ENCODE measurements around the gene SORBS2. TPM values are rescaled to one million over a fixed set of nuclear protein-coding genes. Genes with fewer than 3 reads are reported as not detected.

The SORBS2 gene
- total and polyA plus RNA-seq, 2 of the 8 experiments (the other 6 are each of a cell fraction or from before 2014, with no cell fraction given) = 73.0 to 87.1 TPM

DNA sequence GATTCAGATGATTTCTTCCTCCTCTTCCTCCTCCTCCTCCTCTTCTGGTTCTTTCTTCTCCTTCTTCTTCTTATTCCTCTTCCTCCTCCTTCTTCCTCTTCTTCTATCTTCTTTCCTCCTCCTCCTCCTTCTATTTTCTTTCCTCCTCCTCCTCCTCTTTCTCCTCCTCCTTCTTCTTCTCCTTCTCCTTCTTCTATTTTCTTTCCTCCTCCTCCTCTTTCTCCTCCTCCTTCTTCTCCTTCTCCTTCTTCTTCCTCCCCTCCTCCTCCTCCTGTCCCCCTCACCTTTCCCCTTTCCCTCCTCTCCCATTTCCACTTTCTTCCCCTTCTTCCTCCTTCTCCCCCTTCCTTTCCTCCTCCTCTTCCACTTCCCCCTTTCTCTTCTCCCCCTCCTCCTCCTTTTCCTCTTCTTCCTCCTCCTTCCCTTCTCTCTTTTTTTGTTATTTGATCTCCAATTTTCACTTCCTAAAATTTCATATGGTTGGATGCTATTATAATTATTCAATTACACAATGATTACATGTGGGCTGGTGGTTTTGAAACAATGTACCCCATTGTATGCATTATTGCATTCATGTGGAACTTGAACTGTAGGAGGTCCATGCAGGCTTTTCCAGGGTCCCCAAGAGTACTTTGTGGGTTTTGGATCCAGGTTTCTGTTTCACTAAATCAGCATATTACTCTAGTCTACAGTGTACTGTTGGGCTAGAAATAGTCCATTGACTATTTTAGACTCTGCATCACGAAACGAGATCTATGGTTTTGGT, 68.1 kb downstream of the SORBS2 start:
- WGBS, 2 experiments (ENCODE audit: extremely low coverage in 1 of 2, insufficient coverage in 1 of 2, insufficient read length in 1 of 2, insufficient replicate concordance in 2 of 2, low coverage in 1 of 2, low lambda C conversion rate in 2 of 2, missing lambda C conversion rate in 1 of 2) = 73% methylated on average over 2 of the region's 2 CpGs; no CpG with 5 or more reads in 1 of the 2 experiments
- TF ChIP-seq BACH1 (IDR thresholded peaks at IDR 0.05; ENCODE audit: low read length) (no peak), EGR1 (IDR thresholded peaks at IDR 0.05; ENCODE audit: borderline replicate concordance, low read depth, low read length) (no peak), TCF12 (IDR thresholded peaks at IDR 0.05; ENCODE audit: low read depth, low read length) (no peak), TAF7 (optimal IDR thresholded peaks at IDR 0.05; ENCODE audit: borderline replicate concordance, low read depth, low read length) (no peak), SP1 (IDR thresholded peaks at IDR 0.05; ENCODE audit: low read depth, low read length) (no peak), CEBPB (IDR thresholded peaks at IDR 0.05; ENCODE audit: low read depth, low read length) (no peak), RAD21 (IDR thresholded peaks at IDR 0.05 in 1 of 2, conservative IDR thresholded peaks at IDR 0.05 in 1 of 2; ENCODE audit: low read depth in 2 of 2, low read length in 2 of 2) (no peak)
- TF ChIP-seq, protein P1, sequence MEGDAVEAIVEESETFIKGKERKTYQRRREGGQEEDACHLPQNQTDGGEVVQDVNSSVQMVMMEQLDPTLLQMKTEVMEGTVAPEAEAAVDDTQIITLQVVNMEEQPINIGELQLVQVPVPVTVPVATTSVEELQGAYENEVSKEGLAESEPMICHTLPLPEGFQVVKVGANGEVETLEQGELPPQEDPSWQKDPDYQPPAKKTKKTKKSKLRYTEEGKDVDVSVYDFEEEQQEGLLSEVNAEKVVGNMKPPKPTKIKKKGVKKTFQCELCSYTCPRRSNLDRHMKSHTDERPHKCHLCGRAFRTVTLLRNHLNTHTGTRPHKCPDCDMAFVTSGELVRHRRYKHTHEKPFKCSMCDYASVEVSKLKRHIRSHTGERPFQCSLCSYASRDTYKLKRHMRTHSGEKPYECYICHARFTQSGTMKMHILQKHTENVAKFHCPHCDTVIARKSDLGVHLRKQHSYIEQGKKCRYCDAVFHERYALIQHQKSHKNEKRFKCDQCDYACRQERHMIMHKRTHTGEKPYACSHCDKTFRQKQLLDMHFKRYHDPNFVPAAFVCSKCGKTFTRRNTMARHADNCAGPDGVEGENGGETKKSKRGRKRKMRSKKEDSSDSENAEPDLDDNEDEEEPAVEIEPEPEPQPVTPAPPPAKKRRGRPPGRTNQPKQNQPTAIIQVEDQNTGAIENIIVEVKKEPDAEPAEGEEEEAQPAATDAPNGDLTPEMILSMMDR (IDR thresholded peaks at IDR 0.05; ENCODE audit: control extremely low read depth in 1 of 3, insufficient read depth in 1 of 3, low read depth in 1 of 3, low read length in 3 of 3) = no peak
- TF ChIP-seq, protein P2, sequence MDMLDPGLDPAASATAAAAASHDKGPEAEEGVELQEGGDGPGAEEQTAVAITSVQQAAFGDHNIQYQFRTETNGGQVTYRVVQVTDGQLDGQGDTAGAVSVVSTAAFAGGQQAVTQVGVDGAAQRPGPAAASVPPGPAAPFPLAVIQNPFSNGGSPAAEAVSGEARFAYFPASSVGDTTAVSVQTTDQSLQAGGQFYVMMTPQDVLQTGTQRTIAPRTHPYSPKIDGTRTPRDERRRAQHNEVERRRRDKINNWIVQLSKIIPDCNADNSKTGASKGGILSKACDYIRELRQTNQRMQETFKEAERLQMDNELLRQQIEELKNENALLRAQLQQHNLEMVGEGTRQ (IDR thresholded peaks at IDR 0.05; ENCODE audit: low read length) = no peak

More for the DNA sequence above, 68.1 kb downstream of the SORBS2 start:
- Histone ChIP-seq H4K91ac (replicated peaks; ENCODE audit: insufficient read length, low read length) (no peak overlapping the region), H3K79me1 (ENCODE audit: low read depth, low read length) (peaks cover 2% of the 10 kb centered on the region; the same call in 1 of the 2 replicates), H3K9ac (replicated peaks in 1 of 4; ENCODE audit: extremely low read depth in 1 of 4, low read depth in 3 of 4, low read length in 3 of 4) (no peak overlapping the region), H2AFZ (ENCODE audit: low read length) (no peak overlapping the region), H3K36me3 (ENCODE audit: control insufficient read depth in 2 of 4, insufficient read depth in 4 of 4, low read length in 3 of 4) (no peaks in the 10 kb centered on the region), H3K56ac (replicated peaks; ENCODE audit: insufficient read length, low read depth, low read length) (no peak overlapping the region), H3K79me2 (ENCODE audit: control insufficient read depth in 1 of 2, insufficient read depth in 2 of 2, low read length in 2 of 2) (peaks cover 0 to 17% of the 10 kb centered on the region in 2 experiments; a peak in 1 of 4 replicates), H3K23me2 (ENCODE audit: low read depth, low read length) (peaks cover 6% of the 10 kb centered on the region; the same call in 1 of the 2 replicates), H3K14ac (ENCODE audit: insufficient read length) (no peak overlapping the region), H3K4me2 (ENCODE audit: insufficient read depth in 1 of 2, low read depth in 2 of 2, low read length in 2 of 2) (no peak overlapping the region), H3K9me3 (ENCODE audit: insufficient read depth in 2 of 2, low read depth in 1 of 2, low read length in 1 of 2) (no peaks in the 10 kb centered on the region), H3K18ac (ENCODE audit: extremely low read depth, low read length) (no peak overlapping the region), H2BK5ac (ENCODE audit: low read depth, low read length) (no peak overlapping the region), H4K8ac (ENCODE audit: extremely low read depth, insufficient read depth, low read length) (no peak overlapping the region), H2BK20ac (ENCODE audit: low read length) (no peak overlapping the region), H2BK120ac (replicated peaks; ENCODE audit: low read depth, low read length) (no peak overlapping the region), H3K27me3 (replicated peaks in 1 of 4; ENCODE audit: control insufficient read depth in 3 of 4, extremely low read depth in 1 of 4, insufficient read depth in 3 of 4, low read length in 3 of 4) (no peaks in the 10 kb centered on the region), H3K4me1 (replicated peaks in 1 of 4; ENCODE audit: control insufficient read depth in 3 of 4, insufficient read depth in 4 of 4, low read length in 3 of 4) (peaks cover 0 to 14% (median 10%) of the 10 kb centered on the region in 4 experiments), H2BK15ac (ENCODE audit: low read length) (no peak overlapping the region), H3K4ac (replicated peaks; ENCODE audit: insufficient read length, low read depth, low read length) (no peak overlapping the region), H3K23ac (ENCODE audit: insufficient read length) (no peak overlapping the region), H2AK5ac (ENCODE audit: low read depth, low read length) (no peak overlapping the region), H4K20me1 (replicated peaks in 1 of 2; ENCODE audit: control insufficient read depth in 1 of 2, insufficient read depth in 2 of 2, low read length in 2 of 2) (peaks cover 0 to 2% of the 10 kb centered on the region in 2 experiments), H3K4me3 (ENCODE audit: extremely low read depth in 1 of 4, insufficient read depth in 2 of 4, low read depth in 3 of 4, low read length in 4 of 4) (no peak overlapping the region), H2BK12ac (ENCODE audit: low read depth, low read length) (no peak overlapping the region), H4K5ac (ENCODE audit: insufficient read length, low read depth, low read length) (no peak overlapping the region), H3K27ac (ENCODE audit: low read depth, low read length) (no peak overlapping the region)
- CTCF ChIA-PET (ENCODE audit: partially characterized antibody) = no interaction called here
- FAIRE-seq (no peak), DNase-seq (ENCODE audit: low read depth in 1 of 2, low spot score in 2 of 2) (no peak)
- POLR2A ChIA-PET (ENCODE audit: partially characterized antibody) = no interaction called here
